SK-N-SH treated with all-trans-retinoic acid at 6 μM for 48 hours (cell line): ENCODE results near the gene HDAC5.

ENCODE experiments used
- ARNTL ChIP-seq: fragments of 450-650 bp; formaldehyde crosslinking; IDR thresholded peaks from 2 replicates; pipeline ENCODE4 v1.5.0; 2020; ENCODE audit warnings: low read depth, mild to moderate bottlenecking, moderate library complexity, borderline replicate concordance
- CREB5 ChIP-seq: fragments of 250-450 bp; sonication (Bioruptor Pico); IDR thresholded peaks from 2 replicates; pipeline ENCODE4 v1.5.1; 2020; ENCODE audit warnings: low read depth, mild to moderate bottlenecking, moderate library complexity
- CSRNP3 ChIP-seq: fragments of 250-450 bp; sonication (Bioruptor Pico); IDR thresholded peaks from 2 replicates; pipeline ENCODE4 v1.5.1; 2021; ENCODE audit warnings: mild to moderate bottlenecking, moderate library complexity
- ESRRG ChIP-seq: fragments of 250-450 bp; sonication (Bioruptor Pico); IDR thresholded peaks from 2 replicates; pipeline ENCODE4 v1.6.1; 2021; ENCODE audit warnings: mild to moderate bottlenecking
- OSR1 ChIP-seq: fragments of 250-450 bp; sonication (Bioruptor Pico); IDR thresholded peaks from 2 replicates; pipeline ENCODE4 v1.8.0; 2022; ENCODE audit warnings: moderate library complexity, mild to moderate bottlenecking, inconsistent platforms
- PATZ1 ChIP-seq: fragments of 250-450 bp; sonication (Bioruptor Pico); IDR thresholded peaks from 2 replicates; pipeline ENCODE4 v1.8.0; 2020; ENCODE audit warnings: mild to moderate bottlenecking, moderate library complexity, borderline replicate concordance
- SNAI2 ChIP-seq: fragments of 250-450 bp; sonication (Bioruptor Pico); IDR thresholded peaks from 2 replicates; pipeline ENCODE4 v1.5.0; 2020; ENCODE audit warnings: mild to moderate bottlenecking, moderate library complexity
- TCF4 ChIP-seq: fragments of 250-450 bp; sonication (Bioruptor Pico); IDR thresholded peaks from 2 replicates; pipeline ENCODE4 v1.8.0; 2021; ENCODE audit warnings: mild to moderate bottlenecking, moderate library complexity, borderline replicate concordance
- TOX ChIP-seq: fragments of 250-450 bp; sonication (Bioruptor Pico); IDR thresholded peaks from 2 replicates; pipeline ENCODE4 v1.8.0; 2021; ENCODE audit warnings: mild to moderate bottlenecking, moderate library complexity, borderline replicate concordance
- ZC3H10 ChIP-seq: fragments of 250-450 bp; sonication (Bioruptor Pico); IDR thresholded peaks from 2 replicates; pipeline ENCODE4 v1.5.1; 2021; ENCODE audit warnings: mild to moderate bottlenecking, moderate library complexity
- ZNF8 ChIP-seq: fragments of 450-650 bp; formaldehyde crosslinking; IDR thresholded peaks from 2 replicates; pipeline ENCODE4 v1.5.0; 2020; ENCODE audit warnings: mild to moderate bottlenecking, moderate library complexity

- TF ChIP-seq CSRNP3 (no peak), PATZ1 (CRISPR knock-in tag) (no peak), TOX (CRISPR knock-in tag) (no peak), CREB5 (no peak), ARNTL (no peak), ZC3H10 (CRISPR knock-in tag) (no peak), SNAI2 (no peak), ESRRG (no peak), OSR1 (no peak), TCF4 (CRISPR knock-in tag) (no peak), ZNF8 (no peak)
Measured at GRCh38 chr17:44093231-44093900, 30.1 kb downstream of the HDAC5 start.
